HG03196 (cell line): Measurements from ENCODE around the gene SYVN1.

ENCODE experiments used
- ATAC-seq: cut with Tn5 transposase; IDR thresholded peaks from one replicate; pipeline ENCODE4 v1.9.1; 2021; ENCODE audit not compliant: unreplicated experiment

Gene SYVN1

GRCh38 chr11:65089621-65090020 lies 44.7 kb downstream of the SYVN1 start:
- no peak for ATAC-seq

- ATAC-seq, result no peak
Observed at GRCh38 chr11:65087827-65088226, 46.5 kb downstream of the SYVN1 start.

- no peak for ATAC-seq
Observed at GRCh38 chr11:65087216-65087615, 47.1 kb downstream of the SYVN1 start.

GRCh38 chr11:65086809-65087208 lies 47.5 kb downstream of the SYVN1 start:
- ATAC-seq, result no peak

- ATAC-seq, result no peak
Observed at GRCh38 chr11:65085446-65085845, 48.9 kb downstream of the SYVN1 start.

GRCh38 chr11:65084598-65085375 lies 49.5 kb downstream of the SYVN1 start:
- ATAC-seq, result no peak

- peak; percentile 78 for ATAC-seq
Observed at GRCh38 chr11:65083834-65084597, 50.3 kb downstream of the SYVN1 start, which contains the start of the genes CDCA5 and ZFPL1. CDCA5 (minus strand) TSS chr11:65084040; CDS start chr11:65083978, 62 bp downstream. ZFPL1 (plus strand) TSS chr11:65084222; CDS start chr11:65084699, 477 bp downstream.

GRCh38 chr11:65083134-65083833 lies 51.0 kb downstream of the SYVN1 start:
- ATAC-seq, result peak; percentile 14

GRCh38 chr11:65078786-65079342 lies 55.5 kb downstream of the SYVN1 start:
- ATAC-seq, result no peak

GRCh38 chr11:65078151-65078550 lies 56.2 kb downstream of the SYVN1 start:
- ATAC-seq, result no peak

GRCh38 chr11:65077451-65077850 lies 56.9 kb downstream of the SYVN1 start:
- ATAC-seq, result no peak
